GM21390 (cell line): ENCODE data around the gene TMEFF2.

Experiments used
- ATAC-seq: cut with Tn5 transposase; IDR thresholded peaks from one replicate; pipeline ENCODE4 v1.9.1; 2021; ENCODE audit not compliant: unreplicated experiment

TMEFF2 gene

DNA sequence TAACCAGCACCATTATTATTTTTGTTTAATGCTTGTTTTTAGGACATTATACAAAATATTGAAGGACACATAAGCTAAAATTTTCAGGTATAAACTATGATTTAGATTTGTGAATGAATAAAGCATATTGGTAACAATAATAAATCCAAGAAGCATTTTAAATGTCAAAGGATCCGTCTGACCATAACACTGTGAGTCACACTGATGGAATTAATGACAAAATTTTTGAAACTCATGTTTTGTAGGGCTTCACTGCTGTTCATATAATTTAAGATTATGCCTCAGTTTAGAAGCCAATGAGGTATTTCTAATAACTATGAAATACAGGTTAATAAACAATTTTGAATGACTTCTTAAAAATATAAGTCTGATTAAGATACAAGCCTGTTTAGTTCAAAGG lies 124.6 kb downstream of the TMEFF2 start:
- ATAC-seq, result no peak

- no peak for ATAC-seq
Measured at GRCh38 chr2:192069417-192069816, 125.3 kb downstream of the TMEFF2 start.

GRCh38 chr2:192068966-192069365 lies 125.8 kb downstream of the TMEFF2 start:
- no peak for ATAC-seq

- no peak for ATAC-seq
Measured at GRCh38 chr2:192067631-192068030, 127.1 kb downstream of the TMEFF2 start.

GRCh38 chr2:192064459-192064858 lies 130.3 kb downstream of the TMEFF2 start:
- ATAC-seq, result no peak

DNA sequence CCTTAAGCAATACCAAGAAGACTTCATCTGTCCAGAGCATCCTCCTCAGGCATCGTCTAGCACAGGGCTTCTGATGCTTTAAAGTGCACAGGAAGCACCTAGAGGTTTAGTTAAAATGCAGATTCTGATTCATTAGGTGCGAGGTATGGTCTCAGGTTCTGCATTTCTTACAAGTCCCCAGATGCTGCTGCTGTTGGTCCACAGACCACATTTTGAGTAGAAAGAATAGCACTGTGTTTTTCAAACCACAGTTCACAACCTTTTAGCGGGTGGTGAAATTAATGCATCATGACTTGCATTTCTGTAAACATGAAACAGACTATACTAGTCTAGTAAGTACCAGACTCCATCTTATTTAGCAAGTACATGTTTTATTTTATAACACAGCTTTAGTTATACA lies 134.6 kb downstream of the TMEFF2 start:
- no peak for ATAC-seq

GRCh38 chr2:192059266-192059665 lies 135.5 kb downstream of the TMEFF2 start:
- no peak for ATAC-seq

- no peak for ATAC-seq
Measured at GRCh38 chr2:192053921-192054320, 140.8 kb downstream of the TMEFF2 start.

DNA sequence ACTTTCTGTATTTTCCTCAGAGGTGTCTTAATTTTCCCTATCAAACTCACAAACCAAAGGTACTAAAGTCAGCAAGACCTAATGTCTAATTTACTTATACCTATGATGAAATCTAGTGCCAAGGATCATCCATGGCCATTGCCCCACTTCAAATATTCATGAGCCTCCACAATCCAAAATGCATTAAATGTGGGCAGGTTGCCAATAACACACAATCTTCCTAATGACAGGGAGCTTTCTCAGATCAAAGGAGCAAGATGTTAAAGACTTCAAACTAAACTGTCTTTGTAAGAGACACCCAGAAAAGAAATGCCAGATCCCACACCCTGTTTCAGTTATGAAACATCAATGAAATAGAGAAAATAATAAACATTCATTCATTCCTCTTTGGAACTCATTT lies 143.2 kb downstream of the TMEFF2 start:
- no peak for ATAC-seq

DNA sequence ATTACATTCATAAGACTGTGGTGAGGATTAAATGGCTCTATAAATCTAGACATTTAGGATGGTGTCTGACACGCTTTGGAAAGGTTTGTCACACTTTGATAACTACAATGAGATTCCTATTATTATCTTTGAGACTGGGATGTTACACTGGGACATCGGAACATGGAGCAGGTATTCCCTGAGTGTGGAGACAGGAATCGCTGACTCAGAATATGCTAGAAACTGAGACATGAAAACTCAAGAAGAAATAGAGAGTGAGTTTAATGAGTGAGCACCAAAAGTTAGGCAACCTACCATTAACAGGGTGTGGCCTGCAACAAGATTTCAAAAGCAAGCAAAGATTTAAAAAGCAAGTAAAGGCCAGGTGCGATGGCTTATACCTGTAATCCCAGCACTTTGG lies 145.4 kb downstream of the TMEFF2 start:
- ATAC-seq, result no peak

GRCh38 chr2:192047315-192048107 lies 147.2 kb downstream of the TMEFF2 start:
- no peak for ATAC-seq

DNA sequence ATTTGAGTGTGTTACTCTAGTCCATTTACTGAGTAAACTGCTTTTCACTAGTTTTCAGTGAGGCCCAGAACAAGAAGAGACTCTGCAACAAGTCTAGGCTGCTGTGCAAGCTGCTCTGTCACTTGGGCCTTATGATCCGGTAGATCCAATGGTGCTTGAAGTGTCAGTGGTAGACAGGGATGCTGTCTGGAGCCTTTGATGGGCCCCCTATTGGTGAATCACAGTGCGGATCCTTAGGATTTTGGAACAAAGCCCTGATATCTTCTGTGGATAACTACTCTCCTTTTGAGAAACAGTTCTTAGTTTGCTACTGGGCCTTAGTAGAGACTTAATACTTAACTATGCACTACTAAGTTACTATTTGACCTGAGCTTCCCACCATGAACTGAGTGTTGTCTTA lies 150.2 kb downstream of the TMEFF2 start:
- ATAC-seq, result no peak

DNA sequence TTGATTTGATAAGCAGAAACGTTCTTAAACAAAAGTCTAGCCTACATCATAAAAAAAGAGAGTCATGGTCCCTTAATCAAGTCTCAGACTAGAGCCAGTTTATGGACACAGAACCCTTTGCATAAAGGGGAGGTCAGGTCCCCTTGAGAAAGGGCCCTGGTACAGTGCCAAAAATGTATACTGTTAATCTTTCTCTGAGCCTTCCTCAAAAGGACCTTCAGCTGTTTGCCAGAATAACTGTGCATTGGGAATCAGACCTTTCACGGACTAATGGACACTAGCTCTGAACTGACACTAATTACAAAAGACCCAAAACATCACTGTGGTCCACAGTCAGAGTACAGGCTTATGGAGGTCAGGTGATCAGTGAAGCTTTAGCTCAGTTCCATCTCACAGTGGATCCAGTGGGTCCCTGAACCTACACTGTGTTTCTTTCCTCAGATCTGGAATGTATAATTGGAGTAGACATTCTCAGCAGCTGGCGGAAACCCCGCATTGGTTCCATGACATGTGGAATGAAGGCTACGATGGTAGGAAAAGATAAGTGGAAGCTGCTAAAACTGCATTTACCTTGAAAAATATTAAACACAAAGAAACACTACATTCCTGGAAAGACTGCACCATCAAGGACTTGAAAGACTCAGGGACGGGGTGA lies 151.4 kb downstream of the TMEFF2 start:
- no peak for ATAC-seq

- no peak for ATAC-seq
Measured at GRCh38 chr2:192042126-192042525, 152.6 kb downstream of the TMEFF2 start.

- no peak for ATAC-seq
Measured at GRCh38 chr2:192038110-192038509, 156.6 kb downstream of the TMEFF2 start.

- ATAC-seq, result no peak
Measured at GRCh38 chr2:192035731-192036442, 158.8 kb downstream of the TMEFF2 start.

DNA sequence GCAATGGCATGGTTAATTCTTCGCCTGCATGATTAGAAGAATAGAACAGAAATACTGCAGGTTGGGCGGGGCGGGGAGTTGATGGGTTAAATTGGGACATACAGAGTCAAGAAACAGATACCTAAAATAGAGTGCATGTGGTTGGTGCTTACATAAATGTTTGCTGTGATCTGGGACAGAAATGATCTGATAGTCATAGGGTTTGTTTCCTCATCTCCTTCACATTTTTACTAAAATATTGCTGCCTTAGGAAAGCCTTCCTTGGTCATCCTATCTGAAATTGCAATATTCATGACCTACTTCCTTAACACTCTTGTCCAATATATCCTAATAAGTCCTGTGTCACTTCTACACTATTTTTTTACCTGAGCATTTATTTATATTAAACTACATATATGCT lies 163.9 kb downstream of the TMEFF2 start:
- no peak for ATAC-seq

DNA sequence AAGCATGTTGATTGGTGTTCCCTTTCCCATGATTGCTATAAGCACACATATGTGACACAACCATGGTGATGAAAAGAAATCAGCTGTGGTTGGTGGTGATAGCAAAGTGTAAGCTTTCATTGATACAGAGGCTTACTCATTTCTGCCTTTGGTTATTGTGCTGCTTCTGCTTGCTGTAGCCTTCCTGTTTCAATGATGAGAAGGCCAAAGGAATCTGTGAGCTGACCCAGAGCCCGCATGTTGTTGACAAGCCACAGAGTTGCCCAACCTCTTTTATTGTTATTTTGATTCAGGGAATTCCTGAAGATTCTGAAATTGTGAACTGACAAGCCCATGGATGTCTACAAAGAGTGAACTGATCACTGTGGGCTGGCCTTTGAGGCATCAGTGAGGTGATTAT lies 164.4 kb downstream of the TMEFF2 start:
- ATAC-seq, result no peak

DNA sequence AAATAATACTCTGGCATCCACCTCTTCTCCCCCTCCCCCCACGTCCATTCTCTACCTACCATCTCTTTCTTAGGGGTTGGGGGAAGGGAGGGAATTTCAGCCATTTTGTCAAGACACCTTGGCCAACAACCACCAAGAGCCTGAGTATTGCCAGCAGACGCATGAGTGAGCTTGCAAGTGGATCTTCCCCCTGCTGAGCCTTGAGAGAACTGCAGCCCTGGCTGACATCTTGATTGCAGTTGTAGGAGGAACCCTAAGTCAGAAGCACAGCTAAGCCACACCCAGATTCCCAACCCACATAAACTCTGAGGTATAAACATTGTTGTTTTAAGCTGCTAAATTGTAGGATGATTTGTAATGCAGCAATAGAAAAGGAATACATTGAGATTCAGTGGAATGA lies 165.6 kb downstream of the TMEFF2 start:
- peak; percentile 90 for ATAC-seq

DNA sequence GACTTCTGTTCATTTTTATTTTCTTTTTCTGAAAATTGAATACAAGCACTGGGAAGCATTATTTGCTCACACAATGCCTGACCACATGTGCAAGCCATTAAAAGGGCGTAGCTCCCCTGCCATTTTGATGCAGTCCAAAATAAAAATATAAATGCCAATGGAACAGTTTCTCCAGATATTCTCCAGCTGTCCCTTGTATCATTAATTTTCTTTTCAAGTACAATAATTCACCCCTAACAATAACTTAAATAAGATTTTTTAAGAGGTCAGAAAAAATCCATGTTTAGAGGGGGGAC lies 168.0 kb downstream of the TMEFF2 start:
- no peak for ATAC-seq

- no peak for ATAC-seq
Measured at GRCh38 chr2:192026059-192026824, 168.5 kb downstream of the TMEFF2 start.

DNA sequence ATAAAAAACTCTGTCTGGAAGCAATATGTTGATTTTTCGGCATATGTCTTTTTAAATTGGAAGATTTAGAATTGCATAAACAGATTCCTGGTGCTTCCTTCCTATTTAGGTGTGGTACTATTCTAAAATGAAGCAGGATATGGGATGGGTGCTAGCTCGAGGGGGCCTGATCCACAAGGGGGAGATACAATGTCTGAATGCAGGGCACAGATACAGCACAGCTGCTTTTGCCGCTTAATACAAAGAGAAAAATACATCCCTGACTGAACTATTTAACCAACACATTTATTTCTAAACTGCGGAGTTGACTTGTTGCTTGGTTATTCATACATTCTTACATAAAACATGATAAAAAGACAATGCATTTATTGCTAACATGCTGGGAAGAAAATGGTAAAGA lies 169.1 kb downstream of the TMEFF2 start:
- no peak for ATAC-seq
